GM21423 (cell line): Measurements from ENCODE around the gene IGF2BP3.
"Not testable (repeated sequence)": the region's sequence is repeated elsewhere in the genome, so short reads cannot be mapped to it uniquely, and the experiment has no call there.

Experiments
- ATAC-seq: cut with Tn5 transposase; IDR thresholded peaks from one replicate; pipeline ENCODE4 v1.9.1; 2021; ENCODE audit warnings: mild to moderate bottlenecking, moderate library complexity; ENCODE audit not compliant: unreplicated experiment

IGF2BP3 gene

GRCh38 chr7:23343806-23344475, 126.3 kb downstream of the IGF2BP3 start:
- no peak for ATAC-seq

- ATAC-seq, result no peak
Measured at GRCh38 chr7:23343102-23343501, 127.2 kb downstream of the IGF2BP3 start.

- no peak for ATAC-seq
Measured at GRCh38 chr7:23341846-23342598, 128.3 kb downstream of the IGF2BP3 start.

- ATAC-seq, result no peak
Measured at GRCh38 chr7:23338863-23339262, 131.4 kb downstream of the IGF2BP3 start.

- ATAC-seq, result no peak
Measured at GRCh38 chr7:23338439-23338838, 131.9 kb downstream of the IGF2BP3 start.

- ATAC-seq, result no peak
Measured at GRCh38 chr7:23337374-23337773, 132.9 kb downstream of the IGF2BP3 start.

GRCh38 chr7:23336799-23337283, 133.4 kb downstream of the IGF2BP3 start:
- ATAC-seq, result no peak

GRCh38 chr7:23336086-23336485, 134.2 kb downstream of the IGF2BP3 start:
- no peak for ATAC-seq

- no peak for ATAC-seq
Measured at GRCh38 chr7:23335621-23336020, 134.7 kb downstream of the IGF2BP3 start.

GRCh38 chr7:23335136-23335535, 135.2 kb downstream of the IGF2BP3 start:
- ATAC-seq, result no peak

- ATAC-seq, result no peak
Measured at GRCh38 chr7:23334482-23335056, 135.7 kb downstream of the IGF2BP3 start.

- no peak for ATAC-seq
Measured at GRCh38 chr7:23333671-23334246, 136.5 kb downstream of the IGF2BP3 start.

GRCh38 chr7:23332910-23333612, 137.2 kb downstream of the IGF2BP3 start:
- ATAC-seq, result no peak

- ATAC-seq, result no peak
Measured at GRCh38 chr7:23332193-23332592, 138.1 kb downstream of the IGF2BP3 start.

- ATAC-seq, result no peak
Measured at GRCh38 chr7:23331132-23331531, 139.2 kb downstream of the IGF2BP3 start.

- ATAC-seq, result no peak
Measured at GRCh38 chr7:23315366-23315765, 154.9 kb downstream of the IGF2BP3 start.

GRCh38 chr7:23312141-23312540, 158.2 kb downstream of the IGF2BP3 start:
- not testable (repeated sequence) for ATAC-seq

GRCh38 chr7:23308754-23309153, 161.5 kb downstream of the IGF2BP3 start:
- no peak for ATAC-seq

GRCh38 chr7:23306936-23307521, 163.3 kb downstream of the IGF2BP3 start:
- no peak for ATAC-seq

- ATAC-seq, result no peak
Measured at GRCh38 chr7:23299770-23300300, 170.5 kb downstream of the IGF2BP3 start.
